GM12864 (cell line): ENCODE data around the gene CFAP74.

Experiments used
- DNase-seq: peaks from one replicate; pipeline ENCODE4 v3.0.0-alpha.2; 2011; ENCODE audit warnings: low read depth
- H3K4me3 ChIP-seq: 2 replicates; pipeline ENCODE4 v1.5.1; 2011; ENCODE audit warnings: mild to moderate bottlenecking, low read depth, low read length, control low read depth
- CTCF ChIP-seq: IDR thresholded peaks from 2 replicates; pipeline ENCODE4 v1.5.1; 2011; ENCODE audit warnings: low read depth, mild to moderate bottlenecking, moderate library complexity, low read length, control low read depth, inconsistent platforms; ENCODE audit errors: missing control alignments

Gene CFAP74

DNA sequence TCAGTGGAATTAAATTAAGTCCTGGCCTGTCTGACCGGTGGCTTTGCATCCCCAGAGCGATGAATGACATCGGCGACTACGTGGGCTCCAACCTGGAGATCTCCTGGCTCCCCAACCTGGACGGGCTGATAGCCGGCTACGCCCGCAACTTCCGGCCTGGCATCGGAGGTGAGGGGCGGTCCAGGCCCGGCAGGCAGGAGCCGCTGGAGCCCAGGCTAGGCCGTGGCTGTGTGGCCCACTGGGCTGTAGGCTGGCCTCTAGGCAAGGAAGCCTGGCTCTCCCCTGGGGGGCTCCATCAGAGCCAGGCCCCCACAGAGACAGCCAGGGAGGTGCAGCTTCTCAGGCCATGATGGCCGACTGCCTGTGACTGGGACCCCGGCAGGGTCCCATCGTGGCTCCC, 21.3 kb upstream of the CFAP74 start:
- TF ChIP-seq CTCF, result no peak
- H3K4me3 ChIP-seq, result no peak overlapping the region
- no peak for DNase-seq

GRCh38 chr1:2024451-2024850, 20.9 kb upstream of the CFAP74 start:
- no peak for DNase-seq
- no peak overlapping the region for H3K4me3 ChIP-seq
- TF ChIP-seq CTCF, result no peak

DNA sequence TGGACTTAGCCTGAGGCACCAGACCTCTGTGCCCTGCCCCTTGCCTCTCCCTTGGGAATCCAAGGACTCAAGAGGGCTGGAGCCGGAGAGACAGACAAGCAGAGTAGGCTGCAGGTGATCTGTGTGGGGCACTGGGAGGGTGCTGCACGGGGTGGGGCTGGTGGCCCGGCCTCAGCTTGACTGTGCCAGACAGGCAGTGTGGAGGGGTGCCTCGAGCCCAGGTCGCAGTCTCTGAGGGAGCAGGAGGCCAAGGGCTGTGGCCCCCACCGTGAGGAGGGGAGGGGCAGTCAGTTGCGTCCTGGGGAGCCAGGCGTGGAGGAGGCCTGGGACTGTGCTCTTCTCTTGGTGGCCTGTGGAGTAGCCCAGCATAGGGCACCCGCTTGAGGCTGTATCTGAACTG, 19.6 kb upstream of the CFAP74 start:
- DNase-seq, result no peak
- H3K4me3 ChIP-seq, result no peak overlapping the region

GRCh38 chr1:2022063-2022770, 18.6 kb upstream of the CFAP74 start:
- no peak for TF ChIP-seq CTCF
- no peak for DNase-seq
- no peak overlapping the region for H3K4me3 ChIP-seq

More for the DNA sequence above, 19.6 kb upstream of the CFAP74 start:
- no peak for TF ChIP-seq CTCF

DNA sequence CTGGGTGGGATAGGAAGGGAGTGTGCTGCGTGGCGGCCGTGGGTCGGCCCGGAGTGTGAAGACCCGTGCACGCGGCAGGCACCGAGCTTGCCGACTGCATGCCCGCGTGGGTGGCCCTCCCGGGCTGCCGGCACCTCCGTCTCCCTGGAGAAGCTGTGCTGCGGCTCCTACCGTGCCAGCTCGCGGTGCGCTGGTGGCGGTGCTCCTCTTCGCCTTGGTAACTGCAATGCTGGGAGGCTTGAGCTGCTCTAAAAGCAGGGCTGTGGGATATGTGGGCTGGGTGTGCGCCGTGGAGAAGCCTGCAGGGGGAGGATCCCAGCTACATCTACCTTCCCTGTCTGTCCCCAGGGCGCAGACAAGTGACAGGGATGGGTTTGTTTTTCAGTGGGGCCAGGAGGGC, 18.0 kb upstream of the CFAP74 start:
- DNase-seq, result no peak
- H3K4me3 ChIP-seq, result no peak overlapping the region
- no peak for TF ChIP-seq CTCF

- H3K4me3 ChIP-seq, result no peak overlapping the region
Observed at GRCh38 chr1:2020310-2020655, 16.7 kb upstream of the CFAP74 start.

More at GRCh38 chr1:2020310-2020655, 16.7 kb upstream of the CFAP74 start:
- DNase-seq, result no peak
- TF ChIP-seq CTCF, result no peak
